ENCODE data around the gene AP4M1. TPM values are rescaled to one million over a fixed set of nuclear protein-coding genes. Genes with fewer than 3 reads are reported as not detected.
A peak's percentile ranks its signal among the peaks of the same experiment; 100 is the strongest.

AP4M1 gene
- total and polyA plus RNA-seq, 9 of the 15 experiments (the other 6 are each of a cell fraction or from before 2014, with no cell fraction given) = 1.3 to 30.9 (median 14.1) TPM

GRCh38 chr7:100101016-100101862 lies at the start of gene AP4M1, which contains the start of gene MCM7 (continued):
- peak; percentile 87 for TF ChIP-seq CTBP1 (IDR thresholded peaks at IDR 0.05; ENCODE audit: borderline replicate concordance)
- TF ChIP-seq ZNF589 (CRISPR knock-in tag; IDR thresholded peaks at IDR 0.05; ENCODE audit: low read depth) = 0 out of 2 replicates have a peak, but pooled peaks have one; percentile 37
- TF ChIP-seq SREBF2 (CRISPR knock-in tag; IDR thresholded peaks at IDR 0.05) = peak; percentile 84; the same call in 1 of the 2 replicates
- peak; percentile 88 for TF ChIP-seq TAF7 (tag; IDR thresholded peaks at IDR 0.05)
- peak; percentile 78; the same call in 1 of the 2 replicates for TF ChIP-seq HBP1 (CRISPR knock-in tag; IDR thresholded peaks at IDR 0.05)
- TF ChIP-seq, protein P1, sequence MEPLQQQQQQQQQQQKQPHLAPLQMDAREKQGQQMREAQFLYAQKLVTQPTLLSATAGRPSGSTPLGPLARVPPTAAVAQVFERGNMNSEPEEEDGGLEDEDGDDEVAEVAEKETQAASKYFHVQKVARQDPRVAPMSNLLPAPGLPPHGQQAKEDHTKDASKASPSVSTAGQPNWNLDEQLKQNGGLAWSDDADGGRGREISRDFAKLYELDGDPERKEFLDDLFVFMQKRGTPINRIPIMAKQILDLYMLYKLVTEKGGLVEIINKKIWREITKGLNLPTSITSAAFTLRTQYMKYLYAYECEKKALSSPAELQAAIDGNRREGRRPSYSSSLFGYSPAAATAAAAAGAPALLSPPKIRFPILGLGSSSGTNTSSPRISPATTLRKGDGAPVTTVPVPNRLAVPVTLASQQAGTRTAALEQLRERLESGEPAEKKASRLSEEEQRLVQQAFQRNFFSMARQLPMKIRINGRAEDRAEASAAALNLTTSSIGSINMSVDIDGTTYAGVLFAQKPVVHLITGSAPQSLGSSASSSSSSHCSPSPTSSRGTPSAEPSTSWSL (CRISPR knock-in tag; IDR thresholded peaks at IDR 0.05; ENCODE audit: borderline replicate concordance) = peak; percentile 33; the same call in 1 of the 2 replicates
- TF ChIP-seq CBX3 (IDR thresholded peaks at IDR 0.05; ENCODE audit: borderline replicate concordance in 1 of 2, low read length in 2 of 2) = peak in 1 of 2 experiments; percentile 43; a peak in 1 of 3 replicates
- peak in 2 of 3 experiments; percentile 32 to 72 for TF ChIP-seq YY1 (IDR thresholded peaks at IDR 0.05; ENCODE audit: borderline replicate concordance in 1 of 3, control insufficient read depth in 1 of 3, extremely low read depth in 1 of 3, insufficient read depth in 3 of 3, insufficient read length in 1 of 3, insufficient replicate concordance in 2 of 3, low read depth in 1 of 3, low read length in 2 of 3)
- peak; percentile 75 for TF ChIP-seq MEIS2 (IDR thresholded peaks at IDR 0.05; ENCODE audit: partially characterized antibody)
- TF ChIP-seq FIP1L1 (IDR thresholded peaks at IDR 0.05; ENCODE audit: low read depth, low read length, poor library complexity, severe bottlenecking) = peak; percentile 62
- TF ChIP-seq, protein P2, sequence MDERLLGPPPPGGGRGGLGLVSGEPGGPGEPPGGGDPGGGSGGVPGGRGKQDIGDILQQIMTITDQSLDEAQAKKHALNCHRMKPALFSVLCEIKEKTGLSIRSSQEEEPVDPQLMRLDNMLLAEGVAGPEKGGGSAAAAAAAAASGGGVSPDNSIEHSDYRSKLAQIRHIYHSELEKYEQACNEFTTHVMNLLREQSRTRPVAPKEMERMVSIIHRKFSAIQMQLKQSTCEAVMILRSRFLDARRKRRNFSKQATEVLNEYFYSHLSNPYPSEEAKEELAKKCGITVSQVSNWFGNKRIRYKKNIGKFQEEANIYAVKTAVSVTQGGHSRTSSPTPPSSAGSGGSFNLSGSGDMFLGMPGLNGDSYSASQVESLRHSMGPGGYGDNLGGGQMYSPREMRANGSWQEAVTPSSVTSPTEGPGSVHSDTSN (CRISPR knock-in tag; IDR thresholded peaks at IDR 0.05; ENCODE audit: low read depth) = peak; percentile 98
- TF ChIP-seq, protein P2 (tag; conservative IDR thresholded peaks at IDR 0.05; ENCODE audit: low read depth) = peak; percentile 98
- peak; percentile 86 for TF ChIP-seq SP1 (CRISPR knock-in tag; IDR thresholded peaks at IDR 0.05)
- TF ChIP-seq EP400 (IDR thresholded peaks at IDR 0.05) = 0 out of 2 replicates have a peak, but pooled peaks have one; percentile 85
- no peak for TF ChIP-seq ZNF695 (CRISPR knock-in tag; IDR thresholded peaks at IDR 0.05)
- TF ChIP-seq CBFA2T2 (conservative IDR thresholded peaks at IDR 0.05) = peak; percentile 84
- peak; percentile 97 for TF ChIP-seq L3MBTL2 (IDR thresholded peaks at IDR 0.05)
- TF ChIP-seq ATF3 (IDR thresholded peaks at IDR 0.05) = peak; percentile 38; the same call in 1 of the 2 replicates
- TF ChIP-seq ATF3 (CRISPR knock-in tag; conservative IDR thresholded peaks at IDR 0.05) = no peak; the same call in 1 of the 2 replicates

Data from K562 (cell line).